ENCODE measurements around the gene MAPK1.

The MAPK1 gene

GRCh38 chr22:21754523-21754922, 112.9 kb downstream of the MAPK1 start:
- no peak for TF ChIP-seq RARB (CRISPR knock-in tag; IDR thresholded peaks at IDR 0.05)
- TF ChIP-seq GLIS3 (CRISPR knock-in tag; IDR thresholded peaks at IDR 0.05), result no peak
- TF ChIP-seq SNAI2 (CRISPR knock-in tag; IDR thresholded peaks at IDR 0.05), result no peak
- no peak for TF ChIP-seq ARNTL (CRISPR knock-in tag; IDR thresholded peaks at IDR 0.05; ENCODE audit: borderline replicate concordance, low read depth)
- no peak for TF ChIP-seq TOX (CRISPR knock-in tag; IDR thresholded peaks at IDR 0.05; ENCODE audit: borderline replicate concordance)
- TF ChIP-seq ESRRG (CRISPR knock-in tag; IDR thresholded peaks at IDR 0.05), result no peak
- TF ChIP-seq TCF4 (CRISPR knock-in tag; IDR thresholded peaks at IDR 0.05; ENCODE audit: borderline replicate concordance), result no peak
- no peak for TF ChIP-seq CSRNP3 (CRISPR knock-in tag; IDR thresholded peaks at IDR 0.05)
- TF ChIP-seq ZFP30 (CRISPR knock-in tag; IDR thresholded peaks at IDR 0.05), result no peak
- TF ChIP-seq ZC3H10 (CRISPR knock-in tag; IDR thresholded peaks at IDR 0.05), result no peak

GRCh38 chr22:21753374-21754111, 113.9 kb downstream of the MAPK1 start:
- ATAC-seq, result peak; percentile 9; the same call in 1 of the 3 replicates
- TF ChIP-seq ZNF565 (CRISPR knock-in tag; conservative IDR thresholded peaks at IDR 0.05; ENCODE audit: low read depth), result no peak
- no peak for TF ChIP-seq ISL1 (CRISPR knock-in tag; IDR thresholded peaks at IDR 0.05)
- no peak for TF ChIP-seq SNAI2 (CRISPR knock-in tag; IDR thresholded peaks at IDR 0.05)
- no peak for TF ChIP-seq ARNTL (CRISPR knock-in tag; IDR thresholded peaks at IDR 0.05; ENCODE audit: borderline replicate concordance, low read depth)
- no peak for TF ChIP-seq ZC3H10 (CRISPR knock-in tag; IDR thresholded peaks at IDR 0.05)
- TF ChIP-seq PPARA (CRISPR knock-in tag; IDR thresholded peaks at IDR 0.05; ENCODE audit: borderline replicate concordance), result no peak
- TF ChIP-seq RARB (CRISPR knock-in tag; IDR thresholded peaks at IDR 0.05), result no peak
- no peak for TF ChIP-seq GLIS3 (CRISPR knock-in tag; IDR thresholded peaks at IDR 0.05)
- TF ChIP-seq CSDC2 (CRISPR knock-in tag; IDR thresholded peaks at IDR 0.05), result no peak
- no peak for TF ChIP-seq ZNF70 (CRISPR knock-in tag; IDR thresholded peaks at IDR 0.05)
- TF ChIP-seq TOX (CRISPR knock-in tag; IDR thresholded peaks at IDR 0.05; ENCODE audit: borderline replicate concordance), result no peak
- no peak for TF ChIP-seq TCF4 (CRISPR knock-in tag; IDR thresholded peaks at IDR 0.05; ENCODE audit: borderline replicate concordance)
- no peak for TF ChIP-seq ESRRG (CRISPR knock-in tag; IDR thresholded peaks at IDR 0.05)
- no peak for TF ChIP-seq ZNF8 (CRISPR knock-in tag; IDR thresholded peaks at IDR 0.05)
- no peak for TF ChIP-seq CREB5 (CRISPR knock-in tag; IDR thresholded peaks at IDR 0.05; ENCODE audit: low read depth)
- no peak for TF ChIP-seq PATZ1 (CRISPR knock-in tag; IDR thresholded peaks at IDR 0.05; ENCODE audit: borderline replicate concordance)
- no peak for TF ChIP-seq TSHZ2 (CRISPR knock-in tag; IDR thresholded peaks at IDR 0.05)

More at GRCh38 chr22:21754523-21754922, 112.9 kb downstream of the MAPK1 start:
- no peak; the same call in 2 of the 3 replicates for ATAC-seq

GRCh38 chr22:21752276-21752675, 115.2 kb downstream of the MAPK1 start:
- no peak for ATAC-seq
- TF ChIP-seq CSRNP3 (CRISPR knock-in tag; IDR thresholded peaks at IDR 0.05) (no peak), TCF4 (CRISPR knock-in tag; IDR thresholded peaks at IDR 0.05; ENCODE audit: borderline replicate concordance) (no peak), PPARA (CRISPR knock-in tag; IDR thresholded peaks at IDR 0.05; ENCODE audit: borderline replicate concordance) (no peak), TOX (CRISPR knock-in tag; IDR thresholded peaks at IDR 0.05; ENCODE audit: borderline replicate concordance) (no peak), ESRRG (CRISPR knock-in tag; IDR thresholded peaks at IDR 0.05) (no peak), RARB (CRISPR knock-in tag; IDR thresholded peaks at IDR 0.05) (no peak), ZC3H10 (CRISPR knock-in tag; IDR thresholded peaks at IDR 0.05) (no peak), ISL1 (CRISPR knock-in tag; IDR thresholded peaks at IDR 0.05) (no peak), ZNF8 (CRISPR knock-in tag; IDR thresholded peaks at IDR 0.05) (no peak), TSHZ2 (CRISPR knock-in tag; IDR thresholded peaks at IDR 0.05) (no peak), ZNF565 (CRISPR knock-in tag; conservative IDR thresholded peaks at IDR 0.05; ENCODE audit: low read depth) (no peak), ZNF70 (CRISPR knock-in tag; IDR thresholded peaks at IDR 0.05) (no peak), CSDC2 (CRISPR knock-in tag; IDR thresholded peaks at IDR 0.05) (no peak), POU6F1 (CRISPR knock-in tag; IDR thresholded peaks at IDR 0.05; ENCODE audit: borderline replicate concordance, low read depth) (no peak), OSR1 (CRISPR knock-in tag; IDR thresholded peaks at IDR 0.05) (no peak)

Measured in SK-N-SH treated with all-trans-retinoic acid at 6 μM for 48 hours (cell line).